HepG2 (cell line): ENCODE data around the gene FKBP10. TPM values are rescaled to one million over a fixed set of nuclear protein-coding genes. Genes with fewer than 3 reads are reported as not detected.

Experiments
- AHDC1 ChIP-seq: sonication (generic); formaldehyde crosslinking; IDR thresholded peaks from 2 replicates; pipeline ENCODE4 v1.5.1; 2020; ENCODE audit warnings: mild to moderate bottlenecking, missing genetic modification reagents, borderline replicate concordance
- CEBPG ChIP-seq: IDR thresholded peaks from 2 replicates; pipeline ENCODE4 v1.6.1; 2016
- EEA1 ChIP-seq: sonication (generic); formaldehyde crosslinking; IDR thresholded peaks from 2 replicates; pipeline ENCODE4 v1.5.1; 2020; ENCODE audit warnings: mild to moderate bottlenecking, missing genetic modification reagents, borderline replicate concordance
- GLI4 ChIP-seq: sonication (generic); formaldehyde crosslinking; IDR thresholded peaks from 2 replicates; pipeline ENCODE4 v1.5.1; 2020; ENCODE audit warnings: missing genetic modification reagents, mild to moderate bottlenecking, moderate library complexity, borderline replicate concordance
- HES4 ChIP-seq: sonication (generic); formaldehyde crosslinking; IDR thresholded peaks from 2 replicates; pipeline ENCODE4 v1.9.0; 2021; ENCODE audit warnings: mild to moderate bottlenecking, missing genetic modification reagents, borderline replicate concordance
- MTA3 ChIP-seq: sonication (generic); formaldehyde crosslinking; IDR thresholded peaks from 2 replicates; pipeline ENCODE4 v1.4.0; 2020; ENCODE audit warnings: missing genetic modification reagents
- NKX3-1 ChIP-seq: sonication (generic); formaldehyde crosslinking; IDR thresholded peaks from 2 replicates; pipeline ENCODE4 v1.5.0; 2020; ENCODE audit warnings: missing genetic modification reagents
- PAX8 ChIP-seq: sonication (generic); formaldehyde crosslinking; IDR thresholded peaks from 2 replicates; pipeline ENCODE4 v1.8.0; 2022; ENCODE audit warnings: mild to moderate bottlenecking, missing genetic modification reagents, borderline replicate concordance
- TARDBP ChIP-seq: sonication (generic); formaldehyde crosslinking; IDR thresholded peaks from 2 replicates; pipeline ENCODE4 v1.8.0; 2022; ENCODE audit warnings: mild to moderate bottlenecking, missing genetic modification reagents
- TEF ChIP-seq: sonication (generic); formaldehyde crosslinking; IDR thresholded peaks from 2 replicates; pipeline ENCODE4 v1.5.0; 2020; ENCODE audit warnings: missing genetic modification reagents
- THAP9 ChIP-seq: sonication (generic); formaldehyde crosslinking; IDR thresholded peaks from 2 replicates; pipeline ENCODE4; 2020; ENCODE audit warnings: missing genetic modification reagents, mild to moderate bottlenecking, borderline replicate concordance
- TIGD3 ChIP-seq: sonication (generic); formaldehyde crosslinking; IDR thresholded peaks from 2 replicates; pipeline ENCODE4 v1.5.1; 2020; ENCODE audit warnings: mild to moderate bottlenecking, missing genetic modification reagents, borderline replicate concordance
- TRAFD1 ChIP-seq: sonication (generic); formaldehyde crosslinking; IDR thresholded peaks from 2 replicates; pipeline ENCODE4 v1.5.1; 2020; ENCODE audit warnings: missing genetic modification reagents, mild to moderate bottlenecking, borderline replicate concordance
- ZNF280B ChIP-seq: sonication (generic); formaldehyde crosslinking; IDR thresholded peaks from 2 replicates; pipeline ENCODE4 v1.5.0; 2020; ENCODE audit warnings: missing genetic modification reagents, mild to moderate bottlenecking, borderline replicate concordance
- polyA plus RNA-seq, 8 experiments: library from polyadenylated mRNA; depleted of rRNA in 3 of 8; stranded (reverse) in 7 of 8; unstranded in 1 of 8; fragments of >200 nt; fragmentation: Illumina TruSeq in 4 of 8; extraction: Trizol in 4 of 8; gene quantifications; 2 replicates each; pipeline versions ENCODE4 v1.2.1 to v1.2.3, GENCODE V29; 2011 to 2016; ENCODE audit warnings: low read depth in 4 of 8, missing spikeins in 1 of 8, mixed read lengths in 1 of 8; ENCODE audit not compliant: insufficient read depth in 1 of 8
- total RNA-seq, 5 experiments: library from RNA; depleted of rRNA; stranded (reverse); fragments of >200 nt; fragmentation: Illumina TruSeq; extraction: Trizol; gene quantifications; 2 replicates each; pipeline ENCODE4 v1.2.3, GENCODE V29; 2016; ENCODE audit warnings: low read depth in 1 of 5

FKBP10 gene
- total and polyA plus RNA-seq, 2 of the 13 experiments (the other 11 are each of a cell fraction or from before 2014, with no cell fraction given), result 149 to 573 TPM

GRCh38 chr17:41836550-41837196, 23.9 kb downstream of the FKBP10 start (continued):
- no peak for TF ChIP-seq TRAFD1 (CRISPR knock-in tag)
- no peak for TF ChIP-seq EEA1
- no peak for TF ChIP-seq AHDC1 (CRISPR knock-in tag)
- no peak for TF ChIP-seq ZNF280B (CRISPR knock-in tag)
- peak; percentile 51; the same call in 1 of the 2 replicates for TF ChIP-seq CEBPG (CRISPR knock-in tag)
- TF ChIP-seq HES4 (CRISPR knock-in tag), result 0 out of 2 replicates have a peak, but pooled peaks have one; percentile 36
- TF ChIP-seq GLI4 (CRISPR knock-in tag), result no peak
- TF ChIP-seq TIGD3 (CRISPR knock-in tag), result no peak
- TF ChIP-seq MTA3 (CRISPR knock-in tag), result no peak
- TF ChIP-seq THAP9, result no peak
- no peak for TF ChIP-seq TEF (CRISPR knock-in tag)
- no peak for TF ChIP-seq PAX8 (CRISPR knock-in tag)
- no peak for TF ChIP-seq TARDBP (CRISPR knock-in tag)
- TF ChIP-seq NKX3-1, result no peak
